ENCODE data around the gene PRR20G. TPM values are rescaled to one million over a fixed set of nuclear protein-coding genes. Genes with fewer than 3 reads are reported as not detected.

PRR20G gene
- total RNA-seq, 1 donor from 2014 or later, result not detected

DNA sequence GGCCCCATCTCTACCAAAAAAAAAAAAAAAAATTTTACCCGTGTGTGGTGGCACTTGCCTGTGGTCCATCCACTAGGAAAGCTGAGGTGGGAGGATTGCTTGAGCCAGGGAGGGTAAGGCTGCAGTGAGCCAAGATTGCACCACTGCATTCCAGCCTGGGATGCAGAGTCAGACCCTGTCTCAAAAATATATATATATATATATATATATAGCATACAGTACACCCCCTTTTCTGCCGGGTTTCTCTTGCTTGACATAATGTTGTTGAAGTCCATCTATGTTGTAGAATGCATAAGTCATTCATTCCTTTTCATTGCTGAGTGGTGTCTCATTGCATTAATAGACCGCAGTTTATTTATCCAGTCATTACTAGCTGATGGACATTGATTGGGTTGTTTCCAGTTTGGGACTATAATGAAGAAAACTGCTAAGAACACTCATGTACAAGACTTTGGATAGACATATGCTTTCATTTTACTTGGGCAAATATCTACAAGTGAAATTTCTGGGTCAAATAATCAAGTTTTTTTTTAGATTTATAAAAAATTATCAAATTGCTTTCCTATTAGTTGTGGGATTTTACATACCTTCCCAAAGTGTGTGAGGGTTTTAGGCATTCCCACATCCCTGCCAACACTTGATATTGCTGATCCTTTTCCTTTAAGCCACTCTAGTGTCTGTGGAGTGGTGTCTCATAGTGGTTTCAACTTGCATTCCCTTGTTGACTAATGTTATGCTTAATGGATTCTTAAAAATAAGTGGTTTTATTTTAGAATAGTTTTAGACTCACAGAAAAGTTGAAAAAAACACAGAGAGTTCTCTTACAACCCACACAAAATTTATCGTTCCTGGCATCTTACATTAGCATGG is 2.1 kb upstream of the PRR20G start:
- no peaks in the 10 kb centered on the region for H3K27me3 ChIP-seq
- TF ChIP-seq EZH2 (IDR thresholded peaks at IDR 0.05) (no peak), EZH2phosphoT487 (IDR thresholded peaks at IDR 0.05) (no peak)
- TF ChIP-seq, protein P1, sequence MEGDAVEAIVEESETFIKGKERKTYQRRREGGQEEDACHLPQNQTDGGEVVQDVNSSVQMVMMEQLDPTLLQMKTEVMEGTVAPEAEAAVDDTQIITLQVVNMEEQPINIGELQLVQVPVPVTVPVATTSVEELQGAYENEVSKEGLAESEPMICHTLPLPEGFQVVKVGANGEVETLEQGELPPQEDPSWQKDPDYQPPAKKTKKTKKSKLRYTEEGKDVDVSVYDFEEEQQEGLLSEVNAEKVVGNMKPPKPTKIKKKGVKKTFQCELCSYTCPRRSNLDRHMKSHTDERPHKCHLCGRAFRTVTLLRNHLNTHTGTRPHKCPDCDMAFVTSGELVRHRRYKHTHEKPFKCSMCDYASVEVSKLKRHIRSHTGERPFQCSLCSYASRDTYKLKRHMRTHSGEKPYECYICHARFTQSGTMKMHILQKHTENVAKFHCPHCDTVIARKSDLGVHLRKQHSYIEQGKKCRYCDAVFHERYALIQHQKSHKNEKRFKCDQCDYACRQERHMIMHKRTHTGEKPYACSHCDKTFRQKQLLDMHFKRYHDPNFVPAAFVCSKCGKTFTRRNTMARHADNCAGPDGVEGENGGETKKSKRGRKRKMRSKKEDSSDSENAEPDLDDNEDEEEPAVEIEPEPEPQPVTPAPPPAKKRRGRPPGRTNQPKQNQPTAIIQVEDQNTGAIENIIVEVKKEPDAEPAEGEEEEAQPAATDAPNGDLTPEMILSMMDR (IDR thresholded peaks at IDR 0.05), result no peak
- no peaks in the 10 kb centered on the region for H4K20me1 ChIP-seq (ENCODE audit: low read depth)
- H3K4me3 ChIP-seq, result no peak overlapping the region
- Mint-ChIP-seq H3K4me3 (no peak overlapping the region), H3K27me3 (ENCODE audit: insufficient read depth, low read depth) (peaks cover 6% of the 10 kb centered on the region), H3K36me3 (no peaks in the 10 kb centered on the region), H3K4me1 (no peaks in the 10 kb centered on the region), H3K27ac (no peak overlapping the region), H3K9me3 (peaks cover 3% of the 10 kb centered on the region)
- no peak overlapping the region for H3K27ac ChIP-seq
- H3K9me3 ChIP-seq (ENCODE audit: low read depth), result no peaks in the 10 kb centered on the region
- no peaks in the 10 kb centered on the region for H3K79me2 ChIP-seq (ENCODE audit: low read depth)
- no peak for DNase-seq (ENCODE audit: low spot score)
- H3K4me2 ChIP-seq, result no peak overlapping the region
- H3K36me3 ChIP-seq, result no peaks in the 10 kb centered on the region
- peaks cover 2% of the 10 kb centered on the region for H3F3A ChIP-seq (ENCODE audit: low read depth)
- H2AFZ ChIP-seq (replicated peaks), result no peak overlapping the region
- H3K9ac ChIP-seq, result no peak overlapping the region
- H3K4me1 ChIP-seq, result no peaks in the 10 kb centered on the region

DNA sequence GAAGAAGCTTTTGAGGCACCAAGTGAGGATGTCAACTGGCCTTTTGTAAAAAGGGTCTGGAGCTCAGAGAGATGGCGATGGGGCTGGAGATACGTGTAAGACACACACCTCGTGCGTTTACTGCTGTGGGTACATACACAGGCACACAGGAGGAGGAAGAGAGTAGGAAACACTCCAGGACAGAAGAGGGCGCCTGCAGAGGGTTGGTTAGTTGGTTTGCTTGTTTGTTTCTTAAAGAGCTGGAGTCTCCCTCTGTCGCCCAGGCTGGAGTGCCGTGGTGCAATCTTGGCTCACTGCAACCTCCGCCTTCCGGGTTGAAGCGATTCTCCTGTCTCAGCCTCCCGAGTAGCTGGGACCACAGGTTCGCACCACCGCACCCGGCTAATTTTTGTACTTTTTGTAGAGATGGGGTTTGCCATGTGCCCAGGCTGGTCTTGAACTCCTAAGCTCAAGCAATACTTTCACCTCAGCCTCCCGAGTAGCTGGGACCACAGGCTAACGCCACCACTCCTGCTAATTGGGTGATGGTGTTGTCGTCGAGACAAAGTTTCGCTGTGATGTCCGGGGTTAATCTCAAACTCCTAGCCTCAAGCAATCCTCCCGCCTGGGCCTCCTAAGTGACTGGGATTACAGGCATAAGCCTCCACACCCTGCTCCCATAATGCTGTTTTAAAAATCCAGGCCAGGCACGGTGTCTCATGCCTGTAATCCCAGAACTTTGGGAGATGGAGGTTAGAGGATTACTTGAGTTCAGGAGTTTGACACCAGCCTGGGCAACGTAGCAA is 1.3 kb upstream of the PRR20G start:
- Histone ChIP-seq H3K27me3 (no peaks in the 10 kb centered on the region), H2AFZ (replicated peaks) (no peak overlapping the region), H3K4me2 (no peak overlapping the region), H3K27ac (no peak overlapping the region), H3F3A (ENCODE audit: low read depth) (peaks cover 2% of the 10 kb centered on the region), H3K36me3 (no peaks in the 10 kb centered on the region), H3K4me1 (no peaks in the 10 kb centered on the region), H3K4me3 (no peak overlapping the region), H3K9me3 (ENCODE audit: low read depth) (no peaks in the 10 kb centered on the region), H3K9ac (no peak overlapping the region), H3K79me2 (ENCODE audit: low read depth) (no peaks in the 10 kb centered on the region), H4K20me1 (ENCODE audit: low read depth) (no peaks in the 10 kb centered on the region)
- Mint-ChIP-seq H3K36me3 (no peaks in the 10 kb centered on the region), H3K4me3 (no peak overlapping the region), H3K9me3 (peaks cover 3% of the 10 kb centered on the region), H3K27ac (no peak overlapping the region), H3K4me1 (no peaks in the 10 kb centered on the region), H3K27me3 (ENCODE audit: insufficient read depth, low read depth) (peaks cover 6% of the 10 kb centered on the region)
- no peak for DNase-seq (ENCODE audit: low spot score)
- TF ChIP-seq EZH2 (IDR thresholded peaks at IDR 0.05), result no peak
- TF ChIP-seq, protein P1 (IDR thresholded peaks at IDR 0.05), result no peak
- TF ChIP-seq EZH2phosphoT487 (IDR thresholded peaks at IDR 0.05), result no peak

DNA sequence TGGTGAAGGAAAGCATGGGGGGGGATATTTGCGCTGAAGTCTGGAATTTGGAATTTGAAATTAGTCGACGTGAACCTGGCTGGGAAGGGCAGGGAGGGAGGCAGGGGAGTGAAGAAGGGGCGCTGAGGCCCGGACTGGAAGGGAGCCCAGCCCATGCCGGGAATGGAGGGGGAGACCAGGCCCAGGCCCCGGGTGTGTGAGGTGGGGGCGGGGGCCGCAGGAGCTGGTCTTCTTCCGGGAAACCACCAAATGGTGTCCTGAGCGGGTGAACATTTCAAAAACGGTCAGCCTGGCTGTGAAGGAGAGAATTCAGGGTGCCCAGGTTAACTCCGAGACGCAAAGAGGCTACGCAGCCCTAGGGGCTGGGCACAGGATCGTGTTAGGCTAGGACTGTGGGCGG is 497 bp upstream of the PRR20G start:
- Mint-ChIP-seq H3K4me1 (no peaks in the 10 kb centered on the region), H3K4me3 (no peak overlapping the region), H3K27ac (no peak overlapping the region), H3K9me3 (peaks cover 3% of the 10 kb centered on the region), H3K36me3 (no peaks in the 10 kb centered on the region), H3K27me3 (ENCODE audit: insufficient read depth, low read depth) (peaks cover 6% of the 10 kb centered on the region)
- Histone ChIP-seq H3F3A (ENCODE audit: low read depth) (peaks cover 2% of the 10 kb centered on the region), H3K9ac (no peak overlapping the region), H3K4me3 (no peak overlapping the region), H3K4me1 (no peaks in the 10 kb centered on the region), H3K27ac (no peak overlapping the region), H3K79me2 (ENCODE audit: low read depth) (no peaks in the 10 kb centered on the region), H3K9me3 (ENCODE audit: low read depth) (no peaks in the 10 kb centered on the region), H4K20me1 (ENCODE audit: low read depth) (no peaks in the 10 kb centered on the region), H2AFZ (replicated peaks) (no peak overlapping the region), H3K4me2 (no peak overlapping the region), H3K36me3 (no peaks in the 10 kb centered on the region), H3K27me3 (no peaks in the 10 kb centered on the region)
- TF ChIP-seq EZH2phosphoT487 (IDR thresholded peaks at IDR 0.05), result no peak
- TF ChIP-seq, protein P1 (IDR thresholded peaks at IDR 0.05), result no peak
- TF ChIP-seq EZH2 (IDR thresholded peaks at IDR 0.05), result no peak
- no peak for DNase-seq (ENCODE audit: low spot score)
